CD4-positive, alpha-beta T cell treated with Interleukin-1 beta for 1 hour (primary cell): Measurements from ENCODE around the gene EXTL1.

Source experiments
- DNase-seq, 2 donors: peaks; one replicate each; pipeline ENCODE4 v3.0.0-alpha.2; 2020 to 2022

The EXTL1 gene

GRCh38 chr1:26025517-26025916 is 3.9 kb downstream of the EXTL1 start:
- DNase-seq, result no peak

GRCh38 chr1:26027716-26028489 is 6.3 kb downstream of the EXTL1 start:
- no peak for DNase-seq

GRCh38 chr1:26028490-26028980 is 7.0 kb downstream of the EXTL1 start:
- no peak for DNase-seq

GRCh38 chr1:26029054-26029863 is 7.7 kb downstream of the EXTL1 start:
- no peak for DNase-seq

DNA sequence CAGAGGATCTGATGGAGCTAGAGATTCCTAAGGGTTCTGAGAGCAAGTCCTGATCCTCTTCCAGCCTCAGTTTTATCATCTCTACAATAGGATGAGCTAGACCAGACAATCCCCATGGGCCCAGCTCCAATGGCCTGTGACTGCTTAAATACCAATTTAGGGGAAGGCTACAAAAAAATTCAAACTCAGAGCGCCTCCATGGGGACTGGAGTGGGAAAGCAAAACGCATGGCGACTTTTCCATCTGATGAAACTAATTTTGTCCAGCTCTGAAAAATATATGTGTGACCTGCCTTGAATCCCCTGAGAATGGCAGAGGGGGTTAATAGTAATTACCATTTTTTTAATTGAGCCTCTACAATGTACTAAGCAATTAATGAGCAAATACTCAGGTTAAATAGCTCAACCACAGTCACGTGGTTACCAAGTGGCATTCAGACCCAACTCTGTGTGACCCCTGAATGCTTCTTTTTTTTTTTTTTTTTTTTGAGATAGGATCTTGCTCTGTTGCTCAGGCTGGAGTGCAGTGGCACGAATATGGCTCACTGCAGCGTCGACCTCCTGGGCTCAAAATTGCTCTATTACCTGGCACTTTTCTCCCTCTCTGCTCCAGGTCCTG is 8.4 kb downstream of the EXTL1 start:
- DNase-seq, result no peak

- DNase-seq, result no peak
Observed at GRCh38 chr1:26031196-26031595, 9.6 kb downstream of the EXTL1 start.

GRCh38 chr1:26031611-26032220 is 10.1 kb downstream of the EXTL1 start:
- no peak for DNase-seq

DNA sequence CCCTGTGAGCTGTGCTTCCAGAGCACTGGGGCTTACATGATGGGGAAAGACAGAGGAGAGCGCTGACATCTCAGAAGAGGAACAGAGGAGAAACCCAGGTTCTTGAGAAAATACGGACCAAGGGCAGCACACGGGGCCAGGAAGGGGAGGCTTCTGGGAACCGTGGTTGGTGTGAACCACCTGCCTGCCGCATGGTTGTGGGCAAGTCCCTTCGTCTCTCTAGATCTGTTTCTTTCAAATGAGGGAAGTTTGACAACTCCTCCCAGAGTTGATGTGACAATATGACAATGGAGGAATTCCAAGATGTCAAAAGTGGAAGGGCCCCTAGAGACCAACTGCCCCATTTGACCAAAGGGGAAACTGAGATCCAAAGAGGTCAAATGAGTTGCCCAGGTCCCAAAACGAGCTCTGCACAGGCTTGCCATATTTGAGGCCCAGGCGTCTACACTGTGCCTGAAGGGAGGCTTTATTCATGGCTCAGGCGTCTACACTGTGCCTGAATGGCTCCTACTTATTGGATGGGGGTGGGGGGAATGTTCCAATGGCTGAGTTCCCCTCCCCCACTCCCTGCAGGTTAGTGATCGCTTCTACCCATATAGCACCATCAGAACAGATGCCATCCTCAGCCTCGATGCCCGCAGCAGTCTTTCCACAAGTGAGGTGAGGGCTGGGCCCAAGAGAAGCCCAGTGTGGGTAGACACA is 11.2 kb downstream of the EXTL1 start:
- DNase-seq, result no peak

DNA sequence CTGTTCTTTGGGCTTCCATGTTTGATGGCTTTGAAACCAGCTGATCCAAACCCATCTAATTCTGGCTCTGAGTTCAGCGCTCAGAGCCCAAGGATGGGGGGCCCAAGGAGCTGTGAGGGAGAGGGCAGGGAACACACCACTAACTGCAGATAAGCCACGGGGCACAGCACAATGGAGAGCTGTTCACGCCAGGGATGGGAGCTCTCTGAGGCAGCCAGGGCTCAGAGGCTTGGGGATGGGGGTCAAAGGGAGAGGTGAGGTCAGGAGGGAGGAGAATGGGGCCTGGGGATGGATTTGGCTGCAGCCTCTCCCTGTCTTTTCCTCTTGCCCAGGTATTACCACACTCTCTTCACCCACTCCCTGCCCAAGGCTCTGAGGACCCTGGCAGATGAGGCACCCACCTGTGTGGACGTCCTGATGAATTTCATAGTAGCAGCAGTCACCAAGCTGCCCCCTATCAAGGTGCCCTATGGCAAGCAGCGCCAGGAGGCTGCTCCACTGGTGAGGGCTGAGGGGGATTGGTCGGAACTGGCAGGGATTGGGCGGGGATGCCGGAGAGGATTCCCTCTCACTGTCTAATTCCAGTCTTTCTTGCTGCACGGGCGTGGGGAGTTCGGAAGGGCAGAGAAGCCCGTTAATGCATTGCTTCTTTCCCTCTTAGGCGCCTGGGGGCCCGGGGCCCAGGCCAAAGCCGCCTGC is 13.1 kb downstream of the EXTL1 start:
- DNase-seq, result no peak

GRCh38 chr1:26035203-26035958 is 13.8 kb downstream of the EXTL1 start:
- peak; percentile 93 for DNase-seq

DNA sequence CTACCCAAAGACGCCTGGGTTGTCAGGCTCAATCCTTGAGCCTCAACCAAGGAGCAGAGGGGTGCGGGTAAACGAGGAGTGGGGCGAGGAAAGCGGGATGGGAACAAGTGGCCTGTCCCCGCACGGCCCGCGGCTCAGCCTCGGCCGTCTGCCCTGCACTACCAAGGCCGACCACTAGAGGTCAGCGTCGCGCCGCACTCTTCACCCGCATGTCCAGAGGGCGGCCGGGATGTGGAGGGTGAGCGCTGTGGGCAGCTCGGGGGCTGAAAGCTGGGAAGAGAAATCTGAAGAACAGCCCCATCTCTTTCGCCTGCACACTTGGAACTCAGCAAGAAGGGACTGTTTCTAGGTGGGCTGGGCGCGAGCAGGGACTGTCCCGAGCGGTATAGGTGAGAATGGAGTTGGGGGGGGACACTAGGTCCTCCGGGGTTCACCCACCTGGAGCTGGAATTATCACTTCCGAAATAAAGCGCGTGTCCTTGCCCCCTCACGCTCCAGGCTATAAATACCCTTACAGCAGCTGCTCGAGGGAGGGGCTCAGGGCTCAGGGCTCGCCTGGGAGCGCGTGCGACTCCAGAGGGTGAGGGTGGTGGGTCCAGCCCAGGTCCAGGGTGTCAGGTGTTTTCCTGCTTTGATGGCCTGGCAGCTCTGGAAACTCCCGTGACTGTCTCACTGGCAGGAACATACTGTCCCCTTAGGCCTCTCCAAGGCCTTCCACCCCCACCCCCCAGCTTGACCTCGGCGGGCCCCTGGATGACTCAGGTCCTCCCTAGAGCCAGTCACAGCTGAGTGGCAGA is 14.6 kb downstream of the EXTL1 start:
- DNase-seq, result peak; percentile 71 to 79

DNA sequence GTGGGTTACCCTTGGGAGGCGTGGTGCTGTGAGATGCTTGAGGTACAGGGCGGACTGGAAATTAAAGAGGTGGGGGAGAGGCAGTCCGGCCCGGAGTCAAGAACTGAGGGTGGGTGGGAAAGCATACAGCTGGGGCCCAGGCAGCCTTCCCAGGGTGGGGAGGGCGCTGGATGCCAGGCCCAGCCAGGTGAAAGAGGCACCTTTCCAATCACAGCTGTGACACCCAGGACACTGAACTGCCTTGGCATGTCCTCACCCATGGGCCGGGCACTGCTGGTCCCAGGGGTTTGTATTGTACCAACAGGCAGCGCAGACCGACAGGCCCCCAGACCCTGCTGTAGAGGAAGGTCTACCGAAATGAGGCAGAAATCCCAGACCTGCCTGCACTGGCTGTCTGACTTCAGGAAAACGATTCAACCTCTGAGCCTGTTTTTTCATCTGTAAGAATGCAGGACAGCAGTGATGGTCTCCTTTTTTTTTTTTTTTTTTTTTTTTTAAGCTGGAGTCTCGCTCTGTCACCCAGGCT is 15.2 kb downstream of the EXTL1 start:
- DNase-seq, result no peak

GRCh38 chr1:26037904-26038303 is 16.3 kb downstream of the EXTL1 start:
- no peak for DNase-seq

DNA sequence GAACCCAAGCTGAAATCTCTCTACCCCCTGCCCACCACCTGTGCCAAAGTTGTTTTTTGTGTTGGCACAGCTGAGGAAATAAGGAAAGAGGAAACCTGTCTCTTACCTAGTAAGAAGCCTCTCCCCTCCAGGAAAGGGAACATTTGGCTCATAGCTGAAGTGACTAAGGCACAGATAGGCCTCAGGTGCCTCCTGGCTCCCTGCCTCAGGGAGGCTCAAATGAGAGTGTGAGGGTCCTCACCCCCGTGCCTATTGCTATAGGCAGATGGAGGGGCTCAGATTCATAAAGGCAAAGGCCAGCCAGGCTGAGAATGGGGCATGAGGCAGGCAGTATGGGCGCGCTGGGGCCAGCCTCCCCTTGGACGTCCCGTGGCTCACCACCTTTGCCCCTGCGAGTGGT is 16.9 kb downstream of the EXTL1 start:
- DNase-seq, result no peak

GRCh38 chr1:26038904-26039303 is 17.3 kb downstream of the EXTL1 start:
- DNase-seq, result no peak

GRCh38 chr1:26041401-26041800 is 19.8 kb downstream of the EXTL1 start:
- DNase-seq, result no peak

DNA sequence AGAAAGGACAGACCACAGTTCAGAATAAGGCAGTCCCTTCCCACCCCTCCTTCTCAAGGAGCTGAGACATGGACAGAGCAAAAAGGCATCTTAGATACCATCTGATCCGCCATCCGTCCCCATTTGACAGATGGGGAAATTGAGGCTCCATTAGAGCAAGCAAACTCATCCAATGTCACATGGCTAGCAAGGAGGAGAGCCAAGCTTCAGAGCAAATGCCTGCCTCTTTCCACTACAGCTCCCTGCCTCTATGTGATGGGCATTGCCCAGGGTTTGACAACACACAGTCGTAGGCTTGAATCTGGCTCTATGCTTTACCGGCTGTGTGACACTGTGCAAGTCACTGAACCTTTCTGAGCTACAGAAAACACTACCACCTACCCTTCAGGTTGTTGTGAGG is 20.4 kb downstream of the EXTL1 start:
- no peak for DNase-seq

GRCh38 chr1:26043765-26044164 is 22.2 kb downstream of the EXTL1 start:
- no peak for DNase-seq

DNA sequence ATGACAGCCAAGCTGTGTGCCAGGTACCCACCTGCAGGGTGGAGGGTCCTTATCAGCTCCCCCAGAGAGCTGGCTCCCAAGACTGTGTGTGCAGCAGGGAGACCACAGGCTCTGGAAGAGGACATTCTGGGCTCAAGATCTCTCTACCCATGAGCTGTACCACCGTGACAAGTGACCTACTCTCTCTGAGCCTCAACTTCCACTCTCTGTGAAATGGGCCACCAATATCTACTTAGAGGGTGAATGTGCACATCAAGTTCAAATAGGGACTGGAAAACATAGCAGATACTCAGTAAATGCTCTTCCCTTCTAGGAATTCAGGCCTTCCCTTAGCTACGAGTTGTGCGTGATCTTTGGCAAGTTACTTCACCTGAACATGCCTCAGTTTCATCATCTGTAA is 22.8 kb downstream of the EXTL1 start:
- no peak for DNase-seq
